DOHH2 (cell line): Measurements from ENCODE around the gene CYP2W1.
"Not testable (repeated sequence)": the region's sequence is repeated elsewhere in the genome, so short reads cannot be mapped to it uniquely, and the experiment has no call there.

Experiments used
- H3F3A ChIP-seq: fragments of 200-600 bp; sonication (generic), shearing (Covaris generic); 2 replicates; pipeline ENCODE4 v1.6.0; 2016; ENCODE audit warnings: antibody characterized with exemption, mild to moderate bottlenecking; ENCODE audit not compliant: control insufficient read depth, insufficient read depth
- H3K27ac ChIP-seq: fragments of 200-600 bp; sonication (generic); 2 replicates; pipeline ENCODE4 v1.5.1; 2014; ENCODE audit warnings: low read depth, mild to moderate bottlenecking, low read length, moderate library complexity
- H3K27me3 ChIP-seq: fragments of 200-600 bp; sonication (generic); 2 replicates; pipeline ENCODE4 v1.6.1; 2014; ENCODE audit warnings: mild to moderate bottlenecking, low read length, mixed read lengths; ENCODE audit not compliant: control insufficient read depth
- H3K36me3 ChIP-seq: fragments of 200-600 bp; sonication (generic); 2 replicates; pipeline ENCODE4 v1.6.1; 2014; ENCODE audit warnings: mild to moderate bottlenecking, low read length, moderate library complexity, mixed read lengths; ENCODE audit not compliant: control insufficient read depth
- H3K4me1 ChIP-seq: fragments of 200-600 bp; sonication (generic); 2 replicates; pipeline ENCODE4 v1.6.1; 2014; ENCODE audit warnings: mild to moderate bottlenecking, low read length, mixed read lengths; ENCODE audit not compliant: control insufficient read depth
- H3K4me2 ChIP-seq: fragments of 200-600 bp; sonication (generic); 2 replicates; pipeline ENCODE4 v1.6.0; 2014; ENCODE audit warnings: mild to moderate bottlenecking, low read length, moderate library complexity
- H3K4me3 ChIP-seq: fragments of 200-600 bp; sonication (generic); 2 replicates; pipeline ENCODE4 v1.5.1; 2014; ENCODE audit warnings: mild to moderate bottlenecking, low read length, mixed read lengths
- H3K79me2 ChIP-seq: fragments of 200-600 bp; sonication (generic); 2 replicates; pipeline ENCODE4 v1.6.1; 2014; ENCODE audit warnings: mild to moderate bottlenecking, low read length, mixed read lengths; ENCODE audit not compliant: control insufficient read depth
- H3K9me2 ChIP-seq: fragments of 200-600 bp; sonication (generic); replicated peaks from 2 replicates; pipeline ENCODE4 v1.6.1; 2014; ENCODE audit warnings: mild to moderate bottlenecking, low read length, mixed read lengths; ENCODE audit not compliant: control insufficient read depth
- H3K9me3 ChIP-seq: fragments of 200-600 bp; sonication (generic); 2 replicates; pipeline ENCODE4 v1.6.1; 2014; ENCODE audit warnings: antibody characterized with exemption, low read length, mixed read lengths; ENCODE audit not compliant: control insufficient read depth, insufficient read depth
- H4K20me1 ChIP-seq: fragments of 200-600 bp; sonication (generic); 2 replicates; pipeline ENCODE4 v1.6.0; 2014; ENCODE audit warnings: low read depth, mild to moderate bottlenecking, antibody characterized with exemption, low read length, moderate library complexity; ENCODE audit not compliant: control insufficient read depth, insufficient read depth
- EZH2phosphoT487 ChIP-seq: fragments of 200-600 bp; sonication (generic); IDR thresholded peaks from 2 replicates; pipeline ENCODE4 v1.6.1; 2017; ENCODE audit warnings: borderline replicate concordance, mild to moderate bottlenecking, antibody characterized with exemption, low read length, moderate library complexity, mixed read lengths
- TF ChIP-seq, protein P1 (sequence below): fragments of 200-600 bp; sonication (generic); IDR thresholded peaks from one replicate; pipeline ENCODE4 v1.5.1; 2014; ENCODE audit warnings: antibody characterized with exemption, mild to moderate bottlenecking, low read depth, low read length; ENCODE audit not compliant: poor library complexity, severe bottlenecking

The CYP2W1 gene

DNA sequence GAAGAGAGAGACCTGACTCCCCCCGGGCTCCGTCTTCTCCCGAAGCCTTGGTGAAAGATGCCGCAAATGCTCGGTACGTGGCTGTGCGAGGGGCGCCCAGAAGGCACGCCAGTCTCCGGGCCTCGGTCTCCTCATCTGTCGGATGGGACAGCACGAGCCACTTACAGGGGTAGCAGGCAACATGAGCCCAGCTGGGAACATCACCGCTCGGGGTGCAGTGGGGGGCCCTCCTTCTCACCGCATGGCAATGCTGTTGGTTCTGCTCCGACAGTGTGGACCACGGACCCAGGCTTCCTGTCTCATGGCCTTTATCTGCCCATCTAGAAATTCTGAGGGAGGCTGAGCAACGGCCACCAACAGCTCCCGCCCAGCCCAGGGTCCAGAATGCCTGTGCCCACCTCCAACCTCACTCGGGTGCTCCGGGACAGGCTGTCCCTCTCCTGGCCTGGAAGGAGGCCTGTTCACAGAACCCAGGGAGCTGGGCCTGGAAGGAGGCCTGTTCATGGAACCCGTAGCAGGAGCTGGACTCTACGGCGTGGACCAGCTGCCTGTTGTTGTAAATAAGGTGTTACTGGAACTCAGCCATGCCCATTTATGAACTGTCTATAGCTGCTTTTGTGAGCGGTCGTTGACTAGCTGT lies 44.3 kb upstream of the CYP2W1 start:
- TF ChIP-seq, protein P1, sequence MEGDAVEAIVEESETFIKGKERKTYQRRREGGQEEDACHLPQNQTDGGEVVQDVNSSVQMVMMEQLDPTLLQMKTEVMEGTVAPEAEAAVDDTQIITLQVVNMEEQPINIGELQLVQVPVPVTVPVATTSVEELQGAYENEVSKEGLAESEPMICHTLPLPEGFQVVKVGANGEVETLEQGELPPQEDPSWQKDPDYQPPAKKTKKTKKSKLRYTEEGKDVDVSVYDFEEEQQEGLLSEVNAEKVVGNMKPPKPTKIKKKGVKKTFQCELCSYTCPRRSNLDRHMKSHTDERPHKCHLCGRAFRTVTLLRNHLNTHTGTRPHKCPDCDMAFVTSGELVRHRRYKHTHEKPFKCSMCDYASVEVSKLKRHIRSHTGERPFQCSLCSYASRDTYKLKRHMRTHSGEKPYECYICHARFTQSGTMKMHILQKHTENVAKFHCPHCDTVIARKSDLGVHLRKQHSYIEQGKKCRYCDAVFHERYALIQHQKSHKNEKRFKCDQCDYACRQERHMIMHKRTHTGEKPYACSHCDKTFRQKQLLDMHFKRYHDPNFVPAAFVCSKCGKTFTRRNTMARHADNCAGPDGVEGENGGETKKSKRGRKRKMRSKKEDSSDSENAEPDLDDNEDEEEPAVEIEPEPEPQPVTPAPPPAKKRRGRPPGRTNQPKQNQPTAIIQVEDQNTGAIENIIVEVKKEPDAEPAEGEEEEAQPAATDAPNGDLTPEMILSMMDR, result no peak
- TF ChIP-seq EZH2phosphoT487, result no peak
- H3K27me3 ChIP-seq, result peaks cover 20% of the 10 kb centered on the region
- H3K36me3 ChIP-seq, result no peaks in the 10 kb centered on the region
- no peak overlapping the region for H3K4me2 ChIP-seq
- peaks cover 4% of the 10 kb centered on the region for H3F3A ChIP-seq
- H3K4me1 ChIP-seq, result 0 out of 2 replicates have a peak, but pooled peaks cover 2% of the 10 kb centered on the region
- H3K9me3 ChIP-seq, result peaks cover 15% of the 10 kb centered on the region
- no peaks in the 10 kb centered on the region for H4K20me1 ChIP-seq
- H3K27ac ChIP-seq, result no peak overlapping the region
- H3K4me3 ChIP-seq, result no peak overlapping the region
- no peaks in the 10 kb centered on the region for H3K9me2 ChIP-seq
- H3K79me2 ChIP-seq, result no peaks in the 10 kb centered on the region

DNA sequence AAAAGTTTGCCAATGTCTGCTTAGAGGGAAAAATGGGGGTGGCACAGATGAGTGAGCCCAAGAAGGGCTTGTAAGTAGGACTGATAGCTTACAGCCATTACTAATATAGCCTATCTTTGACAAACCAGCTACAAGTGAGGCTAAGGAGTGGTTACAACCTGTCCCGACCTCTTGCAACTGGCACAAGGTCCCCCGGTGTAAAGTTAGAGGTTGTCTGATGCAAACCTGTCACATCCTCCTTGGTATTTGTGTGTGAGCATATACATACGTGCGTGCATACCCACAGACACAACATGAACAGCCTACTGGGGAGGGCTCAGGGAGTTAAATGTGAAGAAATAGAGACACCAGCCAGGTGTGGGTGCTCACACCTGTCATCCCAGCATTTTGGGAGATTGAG lies 43.1 kb upstream of the CYP2W1 start:
- no peaks in the 10 kb centered on the region for H3K36me3 ChIP-seq

DNA sequence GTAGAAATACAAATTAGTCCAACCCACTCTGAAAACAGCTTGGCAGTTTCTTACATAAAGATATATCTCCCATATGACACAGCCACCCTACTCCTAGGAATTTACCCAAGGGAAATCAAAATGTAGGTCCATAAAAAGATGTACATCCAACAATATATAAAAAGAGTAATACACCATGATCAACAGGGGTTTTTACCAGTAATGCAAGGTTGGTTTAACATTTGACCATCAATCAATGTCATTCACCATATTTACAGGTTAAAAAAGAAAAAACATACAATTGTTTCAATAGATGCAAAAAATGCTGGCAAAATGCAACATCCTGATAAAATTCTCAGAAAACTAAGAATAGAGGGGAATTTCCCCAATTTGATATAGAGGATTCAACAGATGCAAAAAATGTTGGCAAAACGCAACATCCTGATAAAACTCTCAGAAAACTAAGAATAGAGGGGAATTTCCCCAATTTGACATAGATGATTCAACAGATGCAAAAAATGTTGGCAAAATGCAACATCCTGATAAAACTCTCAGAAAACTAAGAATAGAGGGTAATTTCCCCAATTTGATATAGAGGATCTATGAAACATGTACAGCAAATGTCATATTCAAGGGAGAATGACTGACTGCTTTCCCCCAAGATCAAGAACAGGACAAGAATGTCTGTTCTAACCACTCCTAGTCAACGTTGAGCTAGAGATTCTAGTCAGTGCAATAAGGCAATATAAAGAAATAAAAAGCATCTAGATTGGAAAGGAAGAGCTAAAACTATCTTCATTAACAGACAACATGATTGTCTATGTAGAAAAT lies 42.2 kb upstream of the CYP2W1 start:
- 0 out of 2 replicates have a peak, but pooled peaks cover 2% of the 10 kb centered on the region for H3K4me1 ChIP-seq
- no peak overlapping the region for H3K4me2 ChIP-seq
- H4K20me1 ChIP-seq, result no peaks in the 10 kb centered on the region
- H3K27me3 ChIP-seq, result peaks cover 20% of the 10 kb centered on the region
- H3F3A ChIP-seq, result peaks cover 4% of the 10 kb centered on the region
- no peak overlapping the region for H3K4me3 ChIP-seq
- no peaks in the 10 kb centered on the region for H3K9me2 ChIP-seq
- H3K79me2 ChIP-seq, result no peaks in the 10 kb centered on the region
- peaks cover 15% of the 10 kb centered on the region for H3K9me3 ChIP-seq
- no peaks in the 10 kb centered on the region for H3K36me3 ChIP-seq
- H3K27ac ChIP-seq, result no peak overlapping the region
- TF ChIP-seq EZH2phosphoT487, result no peak
- TF ChIP-seq, protein P1, result no peak

More for the DNA sequence above, 43.1 kb upstream of the CYP2W1 start:
- Histone ChIP-seq H3K4me1 (0 out of 2 replicates have a peak, but pooled peaks cover 2% of the 10 kb centered on the region), H3F3A (peaks cover 4% of the 10 kb centered on the region), H3K4me3 (no peak overlapping the region), H3K4me2 (no peak overlapping the region), H3K79me2 (no peaks in the 10 kb centered on the region), H3K9me3 (peaks cover 15% of the 10 kb centered on the region), H3K27me3 (peaks cover 20% of the 10 kb centered on the region), H3K27ac (no peak overlapping the region), H3K9me2 (no peaks in the 10 kb centered on the region), H4K20me1 (no peaks in the 10 kb centered on the region)
- TF ChIP-seq EZH2phosphoT487, result no peak
- TF ChIP-seq, protein P1, result no peak

DNA sequence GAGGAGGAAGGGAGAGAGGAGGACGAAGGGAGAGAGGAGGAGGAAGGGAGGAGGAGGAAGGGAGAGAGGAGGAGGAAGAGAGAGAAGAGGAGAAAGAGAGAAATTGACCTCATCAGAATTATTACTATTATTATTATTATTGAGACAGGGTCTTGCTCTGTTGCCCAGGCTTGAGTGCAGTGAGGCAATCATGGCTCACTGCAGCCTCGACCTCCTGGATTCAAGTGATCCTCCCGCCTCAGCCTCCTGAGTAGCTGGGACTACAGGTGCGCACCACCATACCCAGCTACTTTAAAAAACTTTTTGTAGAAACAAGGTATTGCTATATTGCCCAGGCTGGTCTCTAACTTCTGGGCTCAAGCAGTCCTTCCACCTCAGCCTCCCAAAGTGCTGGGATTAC lies 39.2 kb upstream of the CYP2W1 start:
- H3F3A ChIP-seq, H3K4me2 ChIP-seq, H3K79me2 ChIP-seq, H3K4me1 ChIP-seq, H4K20me1 ChIP-seq, H3K27ac ChIP-seq, H3K4me3 ChIP-seq, H3K36me3 ChIP-seq, H3K9me2 ChIP-seq: not testable (repeated sequence)
- H3K9me3 ChIP-seq, result peaks cover 15% of the 10 kb centered on the region
- H3K27me3 ChIP-seq, result peaks cover 14% of the 10 kb centered on the region
